T-cell (primary cell): Measurements from ENCODE around the gene TWIST2. TPM values are rescaled to one million over a fixed set of nuclear protein-coding genes. Genes with fewer than 3 reads are reported as not detected.

Experiments
- ATAC-seq, 4 experiments: fragments of 200-7000 bp in 3 of 4; fragments of 150-1000 bp in 1 of 4; cut with Tn5 transposase; replicated peaks in 1 of 4; 1 replicate in 3 of 4; 2 replicates in 1 of 4; pipeline ENCODE4 v1.10.0; 2021; ENCODE audit warnings: moderate library complexity in 3 of 4, mild to moderate bottlenecking in 2 of 4, moderate number of reproducible peaks in 1 of 4
- CTCF ChIA-PET, 2 donors: fragments of 300-600 bp; sonication (Branson Sonifier 250); formaldehyde crosslinking; loops; one replicate each; lab custom pipeline; 2022; ENCODE audit warnings: antibody characterized with exemption in 2 of 2; lab: Charles Lee
- POLR2A ChIA-PET, 2 donors: fragments of 300-600 bp; sonication (Branson Sonifier 250); formaldehyde crosslinking; loops; one replicate each; lab custom pipeline; 2022; ENCODE audit warnings: antibody characterized with exemption in 2 of 2; lab: Charles Lee
- DNase-seq, 35 experiments: peaks; one replicate each; pipeline versions ENCODE4 v3.0.0 to v3.0.0-alpha.2; 2013 to 2023
- H3K27ac ChIP-seq: one replicate; pipeline ENCODE4 v1.5.1; 2013; ENCODE audit warnings: low read length
- H3K27me3 ChIP-seq, 2 experiments: replicated peaks in 1 of 2; 1 replicate in 1 of 2; 2 replicates in 1 of 2; pipeline versions ENCODE4 v1.6.1 to v1.7.0; 2013; ENCODE audit warnings: low read length in 1 of 2, mixed read lengths in 1 of 2; ENCODE audit not compliant: control insufficient read depth in 2 of 2, insufficient read depth in 2 of 2; ENCODE audit errors: extremely low read depth in 1 of 2
- H3K36me3 ChIP-seq, 2 donors: 1 replicate in 1 of 2; 2 replicates in 1 of 2; pipeline versions ENCODE4 v1.6.1 to v1.7.0; 2013; ENCODE audit warnings: low read length in 1 of 2; ENCODE audit not compliant: control insufficient read depth in 2 of 2, insufficient read depth in 1 of 2; ENCODE audit errors: extremely low read depth in 1 of 2
- H3K4me1 ChIP-seq, 2 experiments: 1 replicate in 1 of 2; 2 replicates in 1 of 2; pipeline versions ENCODE4 v1.6.1 to v1.7.0; 2013; ENCODE audit warnings: low read length in 2 of 2, mixed read lengths in 1 of 2; ENCODE audit not compliant: insufficient read depth in 2 of 2, control insufficient read depth in 1 of 2; ENCODE audit errors: extremely low read depth in 1 of 2
- H3K4me3 ChIP-seq, 2 donors: 1 replicate in 1 of 2; 2 replicates in 1 of 2; pipeline versions ENCODE4 v1.5.1 to v1.7.0; 2013; ENCODE audit warnings: mild to moderate bottlenecking in 2 of 2, low read length in 1 of 2, moderate library complexity in 1 of 2; ENCODE audit not compliant: control insufficient read depth in 1 of 2; ENCODE audit errors: extremely low read depth in 1 of 2
- H3K9me3 ChIP-seq: 2 replicates; pipeline ENCODE4 v1.7.0; 2013
- H3K27ac Mint-ChIP-seq, 2 donors: one replicate each; pipeline ENCODE4 v1.8.0; 2020 to 2021; ENCODE audit warnings: mild to moderate bottlenecking in 2 of 2, mixed read lengths in 2 of 2
- H3K27me3 Mint-ChIP-seq, 2 donors: one replicate each; pipeline ENCODE4 v1.8.0; 2021 to 2022; ENCODE audit warnings: mixed read lengths in 2 of 2
- H3K36me3 Mint-ChIP-seq: one replicate; pipeline ENCODE4 v1.8.0; 2021; ENCODE audit warnings: mixed read lengths
- H3K4me1 Mint-ChIP-seq, 3 donors: one replicate each; pipeline ENCODE4 v1.8.0; 2020 to 2022; ENCODE audit warnings: mixed read lengths in 3 of 3, mild to moderate bottlenecking in 1 of 3
- H3K4me3 Mint-ChIP-seq, 3 donors: one replicate each; pipeline ENCODE4 v1.8.0; 2020 to 2022; ENCODE audit warnings: mild to moderate bottlenecking in 3 of 3, mixed read lengths in 3 of 3, moderate library complexity in 3 of 3
- H3K9me3 Mint-ChIP-seq, 3 donors: one replicate each; pipeline ENCODE4 v1.8.0; 2020 to 2022; ENCODE audit warnings: mixed read lengths in 3 of 3
- WGBS: methylation state at CpG from one replicate; pipeline ENCODE4 v1.1.5; 2013; ENCODE audit warnings: missing lambda C conversion rate; ENCODE audit not compliant: insufficient coverage; 5-methylcytosine and 5-hydroxymethylcytosine counted together
- total RNA-seq, 35 experiments: library from RNA in 6 of 35; stranded (reverse) in 6 of 35; fragments of 120-200 nt in 1 of 35; gene quantifications; one replicate each; pipeline versions ENCODE4 v1.2.1 to v1.2.4 and lab custom pipeline; 2013 to 2026

The TWIST2 gene
- total RNA-seq, 5 donors from 2014 or later (not counting 1 experiment from before 2014, with no cell fraction given), result not detected

DNA sequence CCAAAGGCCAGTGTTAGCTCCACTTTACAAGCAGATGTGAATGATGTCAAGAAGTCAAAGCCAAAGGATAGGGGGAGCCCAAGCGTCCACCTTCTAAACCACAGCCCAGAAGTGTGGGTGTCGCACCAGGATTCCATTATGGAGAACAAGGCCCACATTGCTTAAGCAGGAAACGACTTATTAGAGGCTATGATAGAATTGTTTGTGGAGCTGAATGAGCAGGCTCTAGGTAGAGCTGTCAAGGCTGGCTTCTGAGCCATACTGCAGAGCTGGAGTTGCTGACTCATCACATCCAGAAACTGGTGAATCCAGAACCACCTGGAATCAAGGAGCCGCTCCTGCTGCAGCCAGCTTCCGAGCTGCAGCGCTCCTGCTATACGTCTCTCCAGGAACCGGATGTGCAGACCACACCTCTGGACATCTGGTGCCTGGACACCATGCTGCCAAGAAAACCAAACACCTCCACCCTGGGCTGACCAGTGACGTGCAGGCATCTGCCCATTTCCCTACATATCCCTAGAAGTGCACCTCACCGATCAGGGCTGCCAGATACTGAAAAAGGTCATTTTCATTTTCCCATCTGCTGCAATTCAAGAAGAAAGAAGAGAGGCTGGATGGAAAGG lies 6.2 kb upstream of the TWIST2 start:
- 57% methylated on average over 7 of the region's 10 CpGs for WGBS
- no peaks in the 10 kb centered on the region for H3K36me3 Mint-ChIP-seq
- Histone ChIP-seq H3K4me1 (no peaks in the 10 kb centered on the region), H3K27me3 (peaks cover 7 to 41% of the 10 kb centered on the region in 2 experiments), H3K27ac (no peak overlapping the region), H3K36me3 (no peaks in the 10 kb centered on the region), H3K9me3 (no peaks in the 10 kb centered on the region), H3K4me3 (no peak overlapping the region)
- ChIA-PET CTCF (no interaction called here), POLR2A (no interaction called here)
- H3K4me3 Mint-ChIP-seq, result no peak overlapping the region
- H3K9me3 Mint-ChIP-seq, result peaks cover 0 to 3% (median 0%) of the 10 kb centered on the region in 3 donors
- H3K27me3 Mint-ChIP-seq, result peaks cover 55 to 63% of the 10 kb centered on the region in 2 donors
- DNase-seq (no peak), ATAC-seq (no peak)
- H3K4me1 Mint-ChIP-seq, result peaks cover 0 to 2% (median 2%) of the 10 kb centered on the region in 3 donors
- H3K27ac Mint-ChIP-seq, result peak overlapping the region in 1 of 2 donors; percentile 11

DNA sequence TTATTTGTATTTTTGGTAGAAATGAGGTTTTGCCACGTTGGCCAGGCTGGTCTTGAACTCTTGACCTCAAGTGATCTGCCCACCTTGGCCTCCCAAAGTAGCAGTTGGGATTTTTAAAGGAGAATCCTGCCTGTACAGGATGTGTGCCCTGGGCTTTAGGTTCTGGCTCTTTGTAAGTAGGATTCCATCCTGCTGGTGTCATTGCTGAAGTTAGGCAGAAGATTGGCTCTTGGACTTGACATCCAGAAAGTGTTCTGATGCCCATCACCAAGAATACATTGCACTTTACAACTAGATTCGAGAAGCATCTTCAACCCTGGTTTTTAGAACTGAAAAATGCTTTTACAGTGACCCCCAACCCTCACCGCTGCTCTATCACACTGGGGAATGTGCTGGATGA lies 4.4 kb upstream of the TWIST2 start:
- Histone ChIP-seq H3K4me3 (no peak overlapping the region), H3K27me3 (peaks cover 7 to 48% of the 10 kb centered on the region in 2 experiments), H3K27ac (no peak overlapping the region), H3K4me1 (peaks cover 0 to 9% of the 10 kb centered on the region in 2 experiments), H3K36me3 (no peaks in the 10 kb centered on the region), H3K9me3 (no peaks in the 10 kb centered on the region)
- ATAC-seq (no peak), DNase-seq (no peak)
- peaks cover 0 to 2% (median 2%) of the 10 kb centered on the region in 3 donors for H3K4me1 Mint-ChIP-seq
- no peak overlapping the region for H3K27ac Mint-ChIP-seq
- peaks cover 51 to 54% of the 10 kb centered on the region in 2 donors for H3K27me3 Mint-ChIP-seq
- H3K36me3 Mint-ChIP-seq, result no peaks in the 10 kb centered on the region
- ChIA-PET POLR2A (no interaction called here), CTCF (no interaction called here)
- H3K9me3 Mint-ChIP-seq, result peaks cover 0 to 3% (median 0%) of the 10 kb centered on the region in 3 donors
- no CpG with 5 or more reads among the region's 3 CpGs for WGBS
- no peak overlapping the region for H3K4me3 Mint-ChIP-seq

DNA sequence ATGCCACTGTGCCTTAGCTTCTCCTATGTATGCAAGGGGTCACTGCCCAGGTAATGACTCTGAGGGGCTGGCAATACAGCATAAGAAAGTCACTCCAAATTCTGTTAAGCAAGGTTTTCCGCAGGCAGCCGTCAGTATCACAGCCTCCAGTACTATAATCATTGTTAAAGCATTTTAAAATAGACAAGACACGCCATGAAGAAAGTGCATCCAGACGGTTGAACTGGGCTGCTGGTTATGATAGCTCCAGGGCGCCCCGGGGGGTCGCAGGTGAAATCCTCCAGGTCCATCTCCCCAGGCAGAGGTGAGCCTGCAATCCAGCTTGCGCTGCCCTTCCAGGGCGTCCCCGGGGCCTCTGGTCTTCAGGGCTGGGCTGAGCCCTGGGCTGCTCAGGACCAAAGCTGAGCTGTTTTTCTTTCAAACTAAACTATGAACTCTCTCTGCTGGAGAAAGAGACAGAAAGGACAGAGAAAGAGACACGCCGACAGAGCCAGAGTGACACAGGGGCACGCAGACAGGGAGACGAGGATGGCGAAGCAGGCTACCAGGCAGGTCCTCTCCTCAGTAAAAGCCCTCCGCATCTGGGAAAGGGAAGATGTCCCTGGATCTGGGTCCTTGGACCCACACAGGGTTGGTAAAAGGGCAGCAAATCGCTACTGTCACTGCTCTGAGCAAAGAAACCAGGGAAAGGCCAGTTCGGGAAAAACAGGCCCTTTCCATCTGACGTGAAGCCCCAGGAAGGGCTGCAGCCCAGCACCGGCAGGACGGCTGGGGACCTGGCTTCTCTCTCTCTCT lies 2.1 kb upstream of the TWIST2 start:
- Mint-ChIP-seq H3K4me1 (peaks cover 0 to 2% (median 2%) of the 10 kb centered on the region in 3 donors), H3K4me3 (peak overlapping the region in 1 of 3 donors; percentile 37), H3K9me3 (no peaks in the 10 kb centered on the region), H3K27ac (no peak overlapping the region), H3K36me3 (no peaks in the 10 kb centered on the region), H3K27me3 (peaks cover 46 to 50% of the 10 kb centered on the region in 2 donors)
- Histone ChIP-seq H3K9me3 (no peaks in the 10 kb centered on the region), H3K36me3 (no peaks in the 10 kb centered on the region), H3K4me3 (no peak overlapping the region), H3K4me1 (peaks cover 0 to 9% of the 10 kb centered on the region in 2 experiments), H3K27ac (no peak overlapping the region), H3K27me3 (peaks cover 17 to 54% of the 10 kb centered on the region in 2 experiments)
- 63% methylated on average over 16 of the region's 21 CpGs for WGBS
- CTCF ChIA-PET, result no interaction called here
- DNase-seq (no peak), ATAC-seq (no peak)
- POLR2A ChIA-PET, result no interaction called here

DNA sequence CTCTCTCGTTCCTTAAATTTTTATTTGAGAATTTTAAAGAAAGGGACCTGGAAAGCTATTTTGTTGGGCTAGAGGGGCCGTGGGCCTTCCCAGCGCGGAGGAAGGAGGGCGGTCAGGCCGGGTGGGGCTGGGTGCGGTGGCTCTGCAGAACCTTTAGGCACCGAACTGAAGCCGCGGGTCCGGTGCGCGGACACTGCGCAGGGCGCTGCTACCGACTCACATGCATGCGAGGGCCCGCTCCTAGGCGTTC lies 1.6 kb upstream of the TWIST2 start:
- no peaks in the 10 kb centered on the region for H3K36me3 Mint-ChIP-seq
- ATAC-seq (no peak), DNase-seq (no peak)
- ChIA-PET CTCF (no interaction called here), POLR2A (no interaction called here)
- H3K4me3 ChIP-seq, result no peak overlapping the region
- peaks cover 21 to 51% of the 10 kb centered on the region in 2 experiments for H3K27me3 ChIP-seq
- no peaks in the 10 kb centered on the region for H3K36me3 ChIP-seq
- peaks cover 0 to 9% of the 10 kb centered on the region in 2 experiments for H3K4me1 ChIP-seq
- H3K27ac Mint-ChIP-seq, result no peak overlapping the region
- H3K4me3 Mint-ChIP-seq, result peak overlapping the region in 1 of 3 donors; percentile 37
- H3K27ac ChIP-seq, result no peak overlapping the region
- H3K4me1 Mint-ChIP-seq, result peaks cover 0 to 2% (median 2%) of the 10 kb centered on the region in 3 donors
- peaks cover 50 to 56% of the 10 kb centered on the region in 2 donors for H3K27me3 Mint-ChIP-seq
- no peaks in the 10 kb centered on the region for H3K9me3 ChIP-seq
- 16% methylated on average over 18 of the region's 19 CpGs for WGBS
- no peaks in the 10 kb centered on the region for H3K9me3 Mint-ChIP-seq

DNA sequence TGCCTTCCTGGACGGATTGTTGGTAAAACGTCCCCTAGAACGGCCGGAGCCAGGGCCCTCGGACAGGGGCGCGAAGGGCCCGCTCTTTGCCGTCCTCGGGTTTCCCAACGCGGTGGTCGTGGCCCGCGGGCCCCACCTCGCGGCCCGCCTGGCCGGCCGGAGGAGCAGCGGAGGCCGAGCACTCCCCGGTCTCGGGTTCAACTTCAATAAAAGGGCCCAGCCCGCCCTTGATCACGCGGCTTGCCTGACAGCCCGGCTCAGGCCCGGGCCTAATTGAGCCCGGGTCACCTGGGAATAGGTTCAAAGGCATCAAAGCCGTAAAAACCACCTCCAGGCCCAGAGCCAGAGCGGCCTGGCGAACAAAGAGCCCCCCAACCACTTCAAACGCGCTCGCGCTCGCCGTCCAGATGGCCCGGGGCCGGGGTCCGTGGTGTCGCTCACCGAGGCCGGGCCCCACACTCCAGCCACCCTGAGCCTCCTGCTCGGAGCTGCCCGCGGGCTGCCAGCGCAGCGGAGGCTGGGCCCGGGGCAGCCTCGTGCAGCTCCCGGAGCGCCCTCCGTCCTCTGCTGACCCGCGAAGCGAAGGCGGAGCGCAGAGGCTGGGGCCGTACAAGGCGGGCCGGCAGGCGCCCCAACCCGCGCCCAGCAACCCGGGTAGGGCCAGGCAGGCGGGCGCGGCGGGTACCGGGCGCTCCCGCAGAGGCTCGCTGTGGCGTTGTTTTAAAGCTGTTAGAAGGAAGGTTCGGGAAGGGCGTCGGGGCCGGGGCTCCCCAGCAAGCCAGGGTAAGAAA lies 1.1 kb upstream of the TWIST2 start:
- peaks cover 0 to 2% (median 2%) of the 10 kb centered on the region in 3 donors for H3K4me1 Mint-ChIP-seq
- H3K36me3 Mint-ChIP-seq, result no peaks in the 10 kb centered on the region
- DNase-seq (no peak), ATAC-seq (no peak)
- ChIA-PET POLR2A (no interaction called here), CTCF (no interaction called here)
- no peak overlapping the region for H3K27ac Mint-ChIP-seq
- Histone ChIP-seq H3K9me3 (no peaks in the 10 kb centered on the region), H3K27ac (no peak overlapping the region), H3K4me3 (no peak overlapping the region), H3K27me3 (peaks cover 26 to 46% of the 10 kb centered on the region in 2 experiments), H3K36me3 (no peaks in the 10 kb centered on the region), H3K4me1 (peaks cover 0 to 9% of the 10 kb centered on the region in 2 experiments)
- no peaks in the 10 kb centered on the region for H3K9me3 Mint-ChIP-seq
- WGBS, result 7% methylated on average over 74 of the region's 80 CpGs
- no peak overlapping the region for H3K4me3 Mint-ChIP-seq
- H3K27me3 Mint-ChIP-seq, result peaks cover 51 to 58% of the 10 kb centered on the region in 2 donors

DNA sequence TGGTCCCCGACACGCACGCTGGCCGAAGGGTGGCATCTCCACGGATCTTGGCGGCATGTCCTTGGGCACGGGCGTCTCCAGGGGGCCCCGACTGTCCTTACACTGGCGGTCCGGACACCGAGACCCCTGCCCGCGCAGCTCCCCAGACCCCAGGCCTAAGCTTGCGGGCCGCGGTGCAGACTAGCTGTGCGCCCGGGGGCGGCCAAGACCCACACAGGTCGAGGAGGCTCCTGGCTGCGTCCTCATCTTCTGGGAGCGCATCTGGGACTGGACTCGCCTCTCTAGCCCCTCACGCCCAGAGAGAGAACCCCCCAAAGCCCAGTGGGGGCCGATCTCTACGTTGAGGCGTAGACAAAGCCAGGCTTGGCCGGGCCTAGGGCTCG lies 475 bp upstream of the TWIST2 start:
- Mint-ChIP-seq H3K9me3 (no peaks in the 10 kb centered on the region), H3K4me3 (no peak overlapping the region), H3K27me3 (peaks cover 50 to 57% of the 10 kb centered on the region in 2 donors), H3K36me3 (no peaks in the 10 kb centered on the region), H3K4me1 (peaks cover 0 to 2% (median 2%) of the 10 kb centered on the region in 3 donors), H3K27ac (no peak overlapping the region)
- ChIA-PET POLR2A (no interaction called here), CTCF (no interaction called here)
- no peaks in the 10 kb centered on the region for H3K36me3 ChIP-seq
- no peaks in the 10 kb centered on the region for H3K9me3 ChIP-seq
- ATAC-seq (no peak), DNase-seq (no peak)
- 6% methylated on average over 26 of the region's 30 CpGs for WGBS
- peaks cover 26 to 43% of the 10 kb centered on the region in 2 experiments for H3K27me3 ChIP-seq
- peaks cover 0 to 9% of the 10 kb centered on the region in 2 experiments for H3K4me1 ChIP-seq
- no peak overlapping the region for H3K4me3 ChIP-seq
- H3K27ac ChIP-seq, result no peak overlapping the region
